GM18505 (cell line): ENCODE measurements around the gene PIGQ.

Source experiments
- ATAC-seq: cut with Tn5 transposase; IDR thresholded peaks from one replicate; pipeline ENCODE4 v1.9.1; 2021; ENCODE audit not compliant: unreplicated experiment
- POLR2A ChIP-seq: IDR thresholded peaks from 4 replicates; pipeline ENCODE4 v1.6.1; 2011; ENCODE audit warnings: borderline replicate concordance; ENCODE audit not compliant: insufficient read depth, insufficient read length; ENCODE audit errors: extremely low read depth

Gene PIGQ

GRCh38 chr16:569445-570254 is at the start of gene PIGQ:
TSS of gene PIGQ (plus strand) at chr16:569968. CDS start at chr16:574075, 4,107 bp downstream.
- ATAC-seq = peak; percentile 59
- TF ChIP-seq POLR2A = peak; percentile 71

- TF ChIP-seq POLR2A = no peak
- ATAC-seq = no peak
Measured at GRCh38 chr16:520847-521246, 48.9 kb upstream of the PIGQ start.

GRCh38 chr16:521381-522210 is 48.2 kb upstream of the PIGQ start:
- no peak for ATAC-seq

DNA sequence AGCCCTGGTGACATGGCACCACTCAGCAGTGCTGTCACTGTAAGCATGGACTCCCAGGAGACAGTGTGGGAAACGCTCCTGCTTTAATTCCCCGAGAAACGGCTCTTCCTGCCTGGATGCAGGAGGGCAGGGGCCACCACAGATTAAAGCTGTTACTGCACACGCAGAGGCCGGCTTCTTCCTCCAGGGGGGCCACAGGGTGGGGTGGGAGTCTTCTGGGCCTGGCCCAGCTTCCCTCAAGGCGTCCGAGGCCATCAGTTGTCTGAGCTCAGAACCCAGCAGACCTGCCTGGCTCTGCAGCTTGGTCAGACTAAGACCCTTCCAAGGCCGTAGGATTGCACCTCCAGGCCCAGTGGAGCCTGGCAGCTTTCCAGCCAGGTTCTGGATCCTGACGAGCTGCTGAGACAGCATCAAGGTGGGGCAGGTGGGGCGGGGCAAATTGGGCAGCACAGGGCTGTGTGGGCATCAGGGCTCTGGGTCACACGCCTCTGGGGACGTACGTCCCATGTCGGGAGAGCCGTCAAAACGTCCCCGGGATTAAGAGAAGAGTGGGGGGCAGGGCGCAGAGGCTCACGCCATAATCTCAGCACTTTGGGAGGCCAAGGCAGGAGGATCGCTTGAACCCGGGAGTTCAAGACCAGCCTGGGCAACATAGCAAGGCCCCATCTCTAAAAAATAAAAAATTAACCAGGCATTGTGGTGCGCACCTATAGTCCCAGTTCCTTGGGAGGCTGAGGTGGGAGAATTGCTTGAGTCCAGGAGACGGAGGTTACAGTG is 47.3 kb upstream of the PIGQ start:
- ATAC-seq = no peak
- TF ChIP-seq POLR2A = no peak

More at GRCh38 chr16:521381-522210, 48.2 kb upstream of the PIGQ start:
- TF ChIP-seq POLR2A = no peak

DNA sequence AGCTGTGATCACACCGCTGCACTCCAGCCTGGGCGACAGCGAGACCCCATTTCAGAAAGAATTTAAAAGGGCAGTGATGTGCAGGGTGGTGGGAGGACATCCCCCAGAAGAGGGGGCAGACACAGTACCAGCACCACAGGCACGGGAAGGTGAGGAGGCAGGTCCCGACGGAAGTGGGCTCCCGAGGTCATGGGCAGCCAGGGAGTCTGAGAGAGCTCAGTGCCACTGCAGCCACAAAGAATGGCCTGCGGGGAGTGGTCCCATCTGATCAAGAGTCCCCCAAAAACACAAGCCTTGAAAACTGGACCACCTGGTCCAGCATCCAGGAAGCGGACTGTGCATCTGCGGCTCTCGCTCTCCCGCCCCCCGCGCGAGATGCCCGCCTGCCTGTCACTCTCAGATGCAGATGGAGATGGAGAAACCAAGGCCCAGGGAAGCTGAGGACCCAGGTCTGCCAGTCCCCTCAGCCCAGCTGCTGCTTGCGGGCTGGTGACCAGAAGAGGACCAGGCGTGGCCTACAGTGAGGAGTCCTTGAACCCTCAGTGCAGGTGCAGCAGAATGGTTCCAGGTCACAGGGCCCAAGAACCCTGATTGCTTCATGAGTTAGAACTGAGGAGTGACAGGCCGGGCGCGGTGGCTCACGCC is 46.5 kb upstream of the PIGQ start:
- no peak for ATAC-seq
- no peak for TF ChIP-seq POLR2A

DNA sequence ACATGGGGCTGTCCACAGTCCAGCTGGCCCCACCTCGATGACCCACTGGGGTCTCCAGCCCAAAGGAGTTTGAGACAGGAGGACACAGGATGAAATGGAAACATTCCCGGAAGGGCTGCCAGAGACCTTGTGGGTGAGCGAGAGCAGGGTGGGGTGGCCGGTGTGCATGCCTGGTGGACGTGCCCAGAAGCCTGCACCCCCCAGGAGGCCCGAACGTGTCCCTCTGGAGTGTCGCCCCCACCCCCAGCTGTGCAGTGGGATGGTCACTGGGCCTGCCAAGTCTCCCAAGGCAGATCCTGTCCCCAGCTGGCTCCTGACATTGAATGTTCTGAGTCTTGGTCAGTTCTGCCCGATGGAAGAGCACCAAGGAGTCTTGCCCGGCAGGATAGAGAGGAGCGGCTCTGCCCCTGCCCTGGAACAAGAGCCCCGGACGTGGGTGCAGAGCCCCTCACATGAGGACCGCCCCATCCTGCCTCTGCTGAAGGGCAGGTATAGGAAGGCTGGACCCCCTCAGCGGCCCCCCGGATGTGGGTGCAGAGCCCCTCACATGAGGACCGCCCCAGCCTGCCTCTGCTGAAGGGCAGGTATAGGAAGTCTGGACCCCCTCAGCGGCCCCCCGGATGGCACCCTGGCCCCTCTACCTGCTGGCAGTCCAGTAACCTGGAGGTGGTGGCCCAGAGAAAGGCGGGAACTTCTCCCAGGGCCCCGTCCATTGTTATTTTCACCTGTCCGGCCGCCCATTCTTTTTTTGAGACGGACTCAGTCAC is 45.3 kb upstream of the PIGQ start:
- ATAC-seq = no peak
- no peak for TF ChIP-seq POLR2A

DNA sequence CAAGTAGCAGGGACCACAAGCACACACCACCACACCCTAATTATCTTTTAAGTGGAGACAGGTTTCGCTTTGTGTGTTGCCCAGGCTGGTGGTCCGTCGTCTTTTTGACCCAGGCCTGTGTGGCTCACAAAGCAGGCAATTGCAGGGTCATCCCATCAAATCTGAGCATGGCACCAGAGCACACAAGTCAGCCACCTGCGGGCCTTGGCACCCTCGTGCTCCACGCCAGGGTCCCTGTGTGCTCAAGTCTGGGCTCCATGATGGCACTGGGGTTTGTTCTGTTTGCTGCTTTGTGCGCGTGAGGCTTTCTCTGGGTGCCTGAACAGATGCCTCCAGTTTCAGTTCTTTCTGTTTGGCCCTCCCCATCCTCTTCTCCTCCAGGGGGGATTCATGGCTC is 44.6 kb upstream of the PIGQ start:
- no peak for TF ChIP-seq POLR2A
- ATAC-seq = no peak

GRCh38 chr16:525520-526180 is 44.1 kb upstream of the PIGQ start:
- no peak for TF ChIP-seq POLR2A
- no peak for ATAC-seq

DNA sequence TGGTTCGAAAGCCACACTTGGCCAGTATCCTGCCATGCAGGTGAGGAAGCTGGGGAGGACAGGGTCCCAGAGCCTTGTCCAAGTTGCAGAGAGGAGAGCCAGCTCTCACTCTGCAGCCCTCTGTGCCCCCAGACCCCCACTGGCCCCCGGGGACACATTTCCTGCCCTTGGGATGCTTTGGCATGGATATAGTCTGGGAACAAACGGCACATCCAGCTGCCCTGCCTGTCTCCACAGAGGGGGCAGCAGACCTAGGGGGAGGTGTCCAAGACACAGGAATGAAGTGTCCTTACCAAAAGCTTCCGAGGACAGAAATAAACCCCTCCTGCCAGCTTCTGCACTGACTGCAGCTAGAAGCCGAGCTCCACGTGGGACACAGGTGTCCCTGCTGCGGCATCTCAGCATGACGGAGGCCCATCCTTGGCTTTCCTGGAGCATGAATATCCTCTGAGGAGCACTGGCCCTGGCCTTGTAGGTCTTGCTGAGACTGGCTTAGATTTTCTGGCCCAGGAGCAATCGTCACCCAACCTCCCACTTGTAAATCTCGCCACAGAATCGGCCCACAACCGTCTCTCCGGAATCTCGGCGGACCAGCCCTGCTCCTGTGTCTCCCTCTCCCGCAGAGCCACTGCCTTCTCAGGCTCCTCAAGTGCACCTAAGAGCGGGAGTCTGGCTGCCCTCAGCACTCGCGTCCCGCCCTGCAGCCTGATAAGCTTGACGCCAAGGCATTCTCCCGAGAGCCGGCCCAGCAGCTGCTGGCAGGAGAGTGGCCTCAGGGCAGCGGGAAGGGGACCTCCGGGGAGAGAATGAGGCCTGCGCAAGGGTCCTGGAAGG is 43.4 kb upstream of the PIGQ start:
- peak; percentile 4 for ATAC-seq
- TF ChIP-seq POLR2A = peak; percentile 28

DNA sequence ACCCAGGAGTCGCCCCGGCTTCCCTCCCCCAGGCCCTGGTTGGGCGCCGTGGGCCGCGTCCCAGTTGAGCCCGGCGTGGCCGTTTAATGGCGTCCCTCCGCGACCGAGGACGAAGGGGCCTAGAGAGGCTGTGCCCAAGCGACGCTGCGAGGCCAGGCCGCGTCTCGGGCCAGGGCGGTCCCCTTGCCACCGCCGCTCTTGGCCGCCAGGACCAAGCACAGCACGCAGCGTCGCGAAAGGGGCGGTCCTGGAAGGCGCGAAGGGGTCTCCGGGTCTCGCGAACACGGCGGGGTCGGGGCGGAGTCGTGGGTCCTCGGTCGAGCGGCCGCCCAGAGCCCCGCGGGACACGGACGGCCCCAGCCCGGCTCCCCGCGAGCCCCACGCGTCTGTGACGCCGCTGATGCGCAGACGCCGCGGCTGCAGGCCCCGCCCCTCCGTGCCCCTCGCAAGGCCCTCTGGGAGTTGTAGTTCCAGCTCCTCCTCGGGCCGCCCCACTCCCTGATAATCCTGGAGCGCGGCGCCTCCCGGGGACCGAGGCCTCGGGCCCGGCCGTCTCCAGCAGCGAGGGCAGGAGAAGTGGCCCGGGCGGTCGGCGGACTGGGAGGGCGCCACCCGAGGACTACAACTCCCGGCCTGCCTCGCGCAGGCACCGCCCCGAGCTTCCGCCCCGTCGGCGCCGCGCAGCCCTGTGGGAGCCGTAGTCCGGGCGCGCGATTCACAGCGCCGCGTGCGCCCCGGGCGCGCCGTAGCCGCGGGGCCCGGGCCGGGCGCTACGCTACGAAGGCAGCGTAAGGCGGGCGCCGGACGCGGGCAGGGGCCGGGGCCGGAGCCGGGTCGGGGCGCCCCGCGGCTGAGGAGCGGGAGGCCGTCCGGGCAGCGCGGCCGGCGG is 42.5 kb upstream of the PIGQ start, which contains the start of gene CAPN15:
CAPN15 (plus strand) TSS at position 698 of the 889 bp plus-strand sequence. CDS start 19,127 bp downstream, outside the sequence.
- peak; percentile 67 for ATAC-seq
- TF ChIP-seq POLR2A = peak; percentile 63
